ENCODE measurements around the gene KRT28. TPM values are rescaled to one million over a fixed set of nuclear protein-coding genes. Genes with fewer than 3 reads are reported as not detected.
A peak's percentile ranks its signal among the peaks of the same experiment; 100 is the strongest.

The KRT28 gene
- total and polyA plus RNA-seq, 2 of the 13 experiments (the other 11 are each of a cell fraction or from before 2014, with no cell fraction given) = not detected

GRCh38 chr17:40819528-40820125, 19.9 kb upstream of the KRT28 start (continued):
- TF ChIP-seq UBTF (CRISPR knock-in tag; IDR thresholded peaks at IDR 0.05) (no peak), ZNF503 (CRISPR knock-in tag; IDR thresholded peaks at IDR 0.05) (peak; percentile 47; the same call in 1 of the 2 replicates), KLF16 (CRISPR knock-in tag; IDR thresholded peaks at IDR 0.05) (peak in 1 of 2 experiments; percentile 43; a peak in 1 of 4 replicates), SAP130 (CRISPR knock-in tag; IDR thresholded peaks at IDR 0.05; ENCODE audit: low read depth) (peak; percentile 5; the same call in 1 of the 2 replicates), ISX (CRISPR knock-in tag; conservative IDR thresholded peaks at IDR 0.05) (0 out of 2 replicates have a peak, but pooled peaks have one; percentile 46), DNMT3B (CRISPR knock-in tag; conservative IDR thresholded peaks at IDR 0.05) (0 out of 2 replicates have a peak, but pooled peaks have one; percentile 18), SMYD3 (CRISPR knock-in tag; IDR thresholded peaks at IDR 0.05) (no peak), ZNF143 (CRISPR knock-in tag; IDR thresholded peaks at IDR 0.05) (no peak), RARG (CRISPR knock-in tag; IDR thresholded peaks at IDR 0.05; ENCODE audit: low read depth) (no peak), DDIT3 (CRISPR knock-in tag; IDR thresholded peaks at IDR 0.05) (no peak)
